ENCODE results near the gene CALB2.
"Not testable (repeated sequence)": the region's sequence is repeated elsewhere in the genome, so short reads cannot be mapped to it uniquely, and the experiment has no call there.

The CALB2 gene

GRCh38 chr16:71353736-71354135 lies 4.8 kb upstream of the CALB2 start:
- TF ChIP-seq CTCF (IDR thresholded peaks at IDR 0.05; ENCODE audit: extremely low read depth, missing control alignments): no peak
- DNase-seq (ENCODE audit: low spot score): no peak

DNA sequence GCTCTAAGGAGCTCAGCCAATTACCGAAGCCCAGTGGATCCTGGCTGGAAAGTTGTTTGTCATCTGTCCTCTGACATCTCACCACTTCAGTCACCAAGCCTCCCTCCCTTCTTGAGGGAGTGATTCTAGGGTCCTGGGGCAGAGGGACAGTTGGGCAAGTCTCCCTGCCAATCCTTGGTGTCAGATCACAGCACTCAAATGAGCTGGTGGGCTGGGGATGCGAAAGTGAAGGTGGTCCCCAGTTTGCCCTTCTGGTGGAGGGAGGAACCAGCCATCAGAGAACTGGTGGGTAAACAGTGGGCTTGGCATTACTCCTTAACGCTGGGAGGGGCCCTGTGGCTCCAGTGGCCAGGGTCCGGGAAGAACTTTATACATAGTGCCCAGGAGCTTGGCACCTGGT lies 4.4 kb upstream of the CALB2 start:
- no peak for DNase-seq (ENCODE audit: low spot score)
- no peak for TF ChIP-seq CTCF (IDR thresholded peaks at IDR 0.05; ENCODE audit: extremely low read depth, missing control alignments)

- TF ChIP-seq CTCF (IDR thresholded peaks at IDR 0.05; ENCODE audit: extremely low read depth, missing control alignments): no peak
Measured at GRCh38 chr16:71356051-71356740, 2.3 kb upstream of the CALB2 start.

DNA sequence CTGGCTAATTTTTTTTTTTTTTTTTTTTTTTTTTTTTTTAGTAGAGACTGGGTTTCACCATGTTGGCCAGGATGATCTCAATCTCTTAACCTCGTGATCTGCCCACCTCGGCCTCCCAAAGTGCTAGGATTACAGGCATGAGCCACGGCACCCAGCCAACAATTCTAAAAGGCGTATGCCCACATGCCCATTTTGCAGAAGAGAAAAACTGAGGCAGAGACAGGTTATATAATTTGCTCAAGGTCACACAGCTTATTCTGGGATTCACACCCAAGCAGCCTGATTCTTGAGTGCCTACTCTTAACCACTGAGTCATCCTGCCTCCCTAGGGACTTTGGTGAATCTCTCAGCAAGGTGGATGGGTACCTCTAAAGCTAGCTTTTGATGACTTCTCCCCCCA lies 1.6 kb upstream of the CALB2 start:
- not testable (repeated sequence) for DNase-seq (ENCODE audit: low spot score)

More at GRCh38 chr16:71356051-71356740, 2.3 kb upstream of the CALB2 start:
- no peak for DNase-seq (ENCODE audit: low spot score)

- no peak for DNase-seq (ENCODE audit: low spot score)
- TF ChIP-seq CTCF (IDR thresholded peaks at IDR 0.05; ENCODE audit: extremely low read depth, missing control alignments): no peak
Measured at GRCh38 chr16:71357681-71358080, 842 bp upstream of the CALB2 start.

- TF ChIP-seq CTCF (IDR thresholded peaks at IDR 0.05; ENCODE audit: extremely low read depth, missing control alignments): no peak
- no peak for DNase-seq (ENCODE audit: low spot score)
Measured at GRCh38 chr16:71359431-71359830, 908 bp downstream of the CALB2 start.

- DNase-seq (ENCODE audit: low spot score): no peak
- no peak for TF ChIP-seq CTCF (IDR thresholded peaks at IDR 0.05; ENCODE audit: extremely low read depth, missing control alignments)
Measured at GRCh38 chr16:71360378-71360777, 1.9 kb downstream of the CALB2 start.

DNA sequence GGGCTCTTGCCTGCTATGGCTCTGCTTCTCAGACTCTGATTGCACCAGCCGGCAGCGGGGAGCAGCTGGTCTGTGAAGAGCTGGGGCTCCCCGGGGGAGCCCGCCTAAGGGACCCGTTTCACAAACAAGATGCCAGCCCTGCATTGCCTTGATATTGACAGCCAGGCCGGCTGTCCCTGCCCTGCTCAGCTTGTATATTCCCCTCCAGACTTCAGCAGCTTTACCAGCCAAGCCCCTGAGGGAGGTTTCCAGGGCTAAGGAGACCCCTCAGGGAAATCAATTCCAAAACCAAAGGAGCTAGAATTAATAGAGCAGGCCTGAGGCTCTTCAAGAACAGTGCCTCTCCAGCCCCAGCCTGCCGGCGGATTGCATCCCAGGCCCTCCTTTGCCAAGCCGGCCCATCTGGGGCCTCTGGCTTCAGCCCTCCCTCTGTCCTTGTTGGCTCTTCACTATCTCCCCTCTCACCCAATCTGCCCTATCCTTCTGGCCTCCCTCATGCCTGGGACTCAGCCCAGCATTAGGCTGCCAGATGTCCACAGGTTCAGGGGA lies 5.7 kb downstream of the CALB2 start:
- no peak for DNase-seq (ENCODE audit: low spot score)
- no peak for TF ChIP-seq CTCF (IDR thresholded peaks at IDR 0.05; ENCODE audit: extremely low read depth, missing control alignments)

All from GM20000 (cell line).